Type B pancreatic cell (in vitro differentiated cells): ENCODE measurements around the gene COL9A1. TPM values are rescaled to one million over a fixed set of nuclear protein-coding genes. Genes with fewer than 3 reads are reported as not detected.

ENCODE experiments used
- DNase-seq: peaks from one replicate; pipeline ENCODE4 v3.0.0; 2021; ENCODE audit warnings: mixed read lengths; ENCODE audit not compliant: unreplicated experiment; ENCODE audit errors: extremely low spot score
- H3K27ac Mint-ChIP-seq: 2 replicates; pipeline ENCODE4 v1.8.0; 2021; ENCODE audit warnings: mild to moderate bottlenecking, mixed read lengths
- H3K27me3 Mint-ChIP-seq: 2 replicates; pipeline ENCODE4 v1.8.0; 2021; ENCODE audit warnings: mixed read lengths
- H3K36me3 Mint-ChIP-seq: 2 replicates; pipeline ENCODE4 v1.8.0; 2021; ENCODE audit warnings: mixed read lengths
- H3K4me1 Mint-ChIP-seq: one replicate; pipeline ENCODE4 v1.8.0; 2021; ENCODE audit warnings: mixed read lengths; ENCODE audit not compliant: unreplicated experiment
- H3K4me3 Mint-ChIP-seq: 2 replicates; pipeline ENCODE4 v1.8.0; 2021; ENCODE audit warnings: mild to moderate bottlenecking, mixed read lengths
- H3K9me3 Mint-ChIP-seq: 2 replicates; pipeline ENCODE4 v1.8.0; 2021; ENCODE audit warnings: mixed read lengths
- CTCF ChIP-seq: fragments of 200-600 bp; sonication (generic); conservative IDR thresholded peaks from 2 replicates; pipeline ENCODE4 v1.5.0; 2021; ENCODE audit warnings: antibody characterized with exemption, mild to moderate bottlenecking
- total RNA-seq: library from RNA; stranded (reverse); gene quantifications from 2 replicates; pipeline ENCODE4 v1.2.1, GENCODE V29; 2021; ENCODE audit warnings: low replicate concordance

Gene COL9A1
- total RNA-seq, 1 donor from 2014 or later: 16.9 TPM

GRCh38 chr6:70175770-70176169, 127.1 kb downstream of the COL9A1 start:
- no peak for TF ChIP-seq CTCF
- DNase-seq: no peak
- Mint-ChIP-seq H3K27me3 (peaks cover 8% of the 10 kb centered on the region), H3K36me3 (peaks cover 4% of the 10 kb centered on the region), H3K4me1 (no peaks in the 10 kb centered on the region), H3K27ac (no peak overlapping the region), H3K9me3 (peaks cover 7% of the 10 kb centered on the region), H3K4me3 (no peak overlapping the region)

GRCh38 chr6:70172252-70172651, 130.6 kb downstream of the COL9A1 start:
- peaks cover 8% of the 10 kb centered on the region for H3K27me3 Mint-ChIP-seq
- no peak for TF ChIP-seq CTCF
- H3K4me1 Mint-ChIP-seq: no peaks in the 10 kb centered on the region
- peaks cover 4% of the 10 kb centered on the region for H3K36me3 Mint-ChIP-seq
- no peak for DNase-seq
- no peak overlapping the region for H3K27ac Mint-ChIP-seq
- H3K9me3 Mint-ChIP-seq: peaks cover 7% of the 10 kb centered on the region
- H3K4me3 Mint-ChIP-seq: no peak overlapping the region

GRCh38 chr6:70171236-70171635, 131.6 kb downstream of the COL9A1 start:
- DNase-seq: no peak
- no peak for TF ChIP-seq CTCF
- H3K4me1 Mint-ChIP-seq: peaks cover 4% of the 10 kb centered on the region
- no peak overlapping the region for H3K4me3 Mint-ChIP-seq
- H3K27ac Mint-ChIP-seq: no peak overlapping the region
- H3K36me3 Mint-ChIP-seq: peaks cover 4% of the 10 kb centered on the region
- H3K9me3 Mint-ChIP-seq: peaks cover 7% of the 10 kb centered on the region
- H3K27me3 Mint-ChIP-seq: peaks cover 13% of the 10 kb centered on the region

GRCh38 chr6:70168681-70169377, 134.1 kb downstream of the COL9A1 start:
- no peak for DNase-seq
- Mint-ChIP-seq H3K4me3 (no peak overlapping the region), H3K27ac (no peak overlapping the region), H3K9me3 (peaks cover 6% of the 10 kb centered on the region), H3K4me1 (peaks cover 8% of the 10 kb centered on the region), H3K36me3 (peaks cover 4% of the 10 kb centered on the region), H3K27me3 (peaks cover 19% of the 10 kb centered on the region)
- TF ChIP-seq CTCF: no peak

Other genes with a start within 250 kb of the COL9A1 start
- 26.5 and 33.4 TPM in 2 replicates for gene FAM135A, start 110.4 kb upstream of the COL9A1 start, total RNA-seq